SJSA1 (cell line): ENCODE data around the gene EAPP. TPM values are rescaled to one million over a fixed set of nuclear protein-coding genes. Genes with fewer than 3 reads are reported as not detected.
"Not testable (repeated sequence)": the region's sequence is repeated elsewhere in the genome, so short reads cannot be mapped to it uniquely, and the experiment has no call there.

ENCODE experiments used
- DNase-seq, 2 experiments: peaks; one replicate each; pipeline ENCODE4 v3.0.0-alpha.2; 2015 to 2020; ENCODE audit warnings: low spot score in 2 of 2, low read depth in 1 of 2
- H3K27ac ChIP-seq: fragments of 250-450 bp; sonication (Bioruptor Pico); 2 replicates; pipeline ENCODE4 v1.5.1; 2020; ENCODE audit warnings: mild to moderate bottlenecking, moderate library complexity
- H3K27me3 ChIP-seq: fragments of 250-450 bp; sonication (Bioruptor Pico); replicated peaks from 2 replicates; pipeline ENCODE4 v1.5.1; 2020; ENCODE audit warnings: mild to moderate bottlenecking, moderate library complexity
- H3K36me3 ChIP-seq: fragments of 250-450 bp; sonication (Bioruptor Pico); 2 replicates; pipeline ENCODE4 v1.5.1; 2020; ENCODE audit warnings: mild to moderate bottlenecking
- H3K4me1 ChIP-seq: fragments of 250-450 bp; sonication (Bioruptor Pico); replicated peaks from 2 replicates; pipeline ENCODE4 v1.6.1; 2021; ENCODE audit warnings: mild to moderate bottlenecking
- H3K4me3 ChIP-seq: fragments of 250-450 bp; sonication (Bioruptor Pico); 2 replicates; pipeline ENCODE4 v1.5.1; 2020; ENCODE audit warnings: mild to moderate bottlenecking
- H3K9me3 ChIP-seq: fragments of 250-450 bp; sonication (Bioruptor Pico); replicated peaks from 2 replicates; pipeline ENCODE4 v1.5.1; 2020; ENCODE audit warnings: mild to moderate bottlenecking
- total RNA-seq: library from RNA; depleted of rRNA; stranded (reverse); fragments of >200 nt; shearing (Covaris generic); gene quantifications from 2 replicates; pipeline ENCODE4 v1.2.3, GENCODE V29; 2014; rRNA removed

EAPP gene
- total RNA-seq, 1 experiment from 2014 or later = 34.1 TPM

- no peak overlapping the region for H3K27ac ChIP-seq
- H3K4me1 ChIP-seq = no peaks in the 10 kb centered on the region
- no peaks in the 10 kb centered on the region for H3K36me3 ChIP-seq
- H3K4me3 ChIP-seq = no peak overlapping the region
- no peaks in the 10 kb centered on the region for H3K27me3 ChIP-seq
- no peak for DNase-seq
- no peaks in the 10 kb centered on the region for H3K9me3 ChIP-seq
These were observed 51.0 kb downstream of the EAPP start for GRCh38 chr14:34488528-34488927.

- Histone ChIP-seq H3K4me3 (no peak overlapping the region), H3K4me1 (no peaks in the 10 kb centered on the region), H3K27me3 (no peaks in the 10 kb centered on the region), H3K36me3 (no peaks in the 10 kb centered on the region), H3K27ac (no peak overlapping the region), H3K9me3 (no peaks in the 10 kb centered on the region)
- DNase-seq = no peak
These were observed 54.8 kb downstream of the EAPP start for GRCh38 chr14:34484726-34485125.

- Histone ChIP-seq H3K27ac (no peak overlapping the region), H3K36me3 (no peaks in the 10 kb centered on the region), H3K27me3 (no peaks in the 10 kb centered on the region), H3K4me1 (no peaks in the 10 kb centered on the region), H3K4me3 (no peak overlapping the region), H3K9me3 (no peaks in the 10 kb centered on the region)
- DNase-seq = no peak
These were observed 57.0 kb downstream of the EAPP start for GRCh38 chr14:34482463-34482862.

GRCh38 chr14:34479694-34480093, 59.8 kb downstream of the EAPP start:
- Histone ChIP-seq H3K4me3 (no peak overlapping the region), H3K4me1 (no peaks in the 10 kb centered on the region), H3K27ac (no peak overlapping the region), H3K27me3 (no peaks in the 10 kb centered on the region), H3K36me3 (no peaks in the 10 kb centered on the region), H3K9me3 (no peaks in the 10 kb centered on the region)
- DNase-seq = no peak

- Histone ChIP-seq H3K9me3 (no peaks in the 10 kb centered on the region), H3K4me1 (no peaks in the 10 kb centered on the region), H3K27me3 (no peaks in the 10 kb centered on the region), H3K36me3 (no peaks in the 10 kb centered on the region), H3K4me3 (no peak overlapping the region), H3K27ac (no peak overlapping the region)
- no peak for DNase-seq
These were observed 61.2 kb downstream of the EAPP start for GRCh38 chr14:34478261-34478660.

- not testable (repeated sequence) for H3K27ac ChIP-seq, DNase-seq, H3K9me3 ChIP-seq, H3K36me3 ChIP-seq, H3K4me3 ChIP-seq, H3K4me1 ChIP-seq, H3K27me3 ChIP-seq
These were observed 63.5 kb downstream of the EAPP start for GRCh38 chr14:34476036-34476435.

GRCh38 chr14:34475163-34475562, 64.3 kb downstream of the EAPP start:
- Histone ChIP-seq H3K4me1 (no peaks in the 10 kb centered on the region), H3K4me3 (no peak overlapping the region), H3K36me3 (no peaks in the 10 kb centered on the region), H3K27ac (no peak overlapping the region), H3K27me3 (no peaks in the 10 kb centered on the region), H3K9me3 (no peaks in the 10 kb centered on the region)
- no peak for DNase-seq

- Histone ChIP-seq H3K4me1 (no peaks in the 10 kb centered on the region), H3K4me3 (no peak overlapping the region), H3K27ac (no peak overlapping the region), H3K36me3 (no peaks in the 10 kb centered on the region), H3K27me3 (no peaks in the 10 kb centered on the region), H3K9me3 (no peaks in the 10 kb centered on the region)
- DNase-seq = no peak
These were observed 65.3 kb downstream of the EAPP start for GRCh38 chr14:34474187-34474679.

GRCh38 chr14:34472706-34473279, 66.7 kb downstream of the EAPP start:
- Histone ChIP-seq H3K27ac (no peak overlapping the region), H3K4me3 (no peak overlapping the region), H3K27me3 (no peaks in the 10 kb centered on the region), H3K9me3 (no peaks in the 10 kb centered on the region), H3K36me3 (no peaks in the 10 kb centered on the region), H3K4me1 (no peaks in the 10 kb centered on the region)
- DNase-seq = no peak

- Histone ChIP-seq H3K9me3 (no peaks in the 10 kb centered on the region), H3K27ac (no peak overlapping the region), H3K4me3 (no peak overlapping the region), H3K4me1 (peaks cover 5% of the 10 kb centered on the region), H3K36me3 (no peaks in the 10 kb centered on the region), H3K27me3 (no peaks in the 10 kb centered on the region)
- DNase-seq = no peak
These were observed 69.2 kb downstream of the EAPP start for GRCh38 chr14:34470319-34470718.

- no peak for DNase-seq
- H3K36me3 ChIP-seq = peaks cover 3% of the 10 kb centered on the region; the same call in 1 of the 2 replicates
These were observed 72.8 kb downstream of the EAPP start for GRCh38 chr14:34466691-34467090.

More at GRCh38 chr14:34466691-34467090, 72.8 kb downstream of the EAPP start:
- Histone ChIP-seq H3K9me3 (no peaks in the 10 kb centered on the region), H3K27ac (no peak overlapping the region), H3K4me1 (peaks cover 15% of the 10 kb centered on the region), H3K4me3 (no peak overlapping the region), H3K27me3 (no peaks in the 10 kb centered on the region)

Other genes with a start within 250 kb of the EAPP start
- gene SPTSSA, start 77.5 kb downstream of the EAPP start, total RNA-seq = 19.5 and 27.2 TPM in 2 replicates
- gene SNX6, start 90.4 kb upstream of the EAPP start, total RNA-seq = 131 and 199 TPM in 2 replicates
- gene CFL2, start 174.9 kb upstream of the EAPP start, total RNA-seq = 143 and 147 TPM in 2 replicates